ENCODE measurements around the gene CIB2.

Gene CIB2

DNA sequence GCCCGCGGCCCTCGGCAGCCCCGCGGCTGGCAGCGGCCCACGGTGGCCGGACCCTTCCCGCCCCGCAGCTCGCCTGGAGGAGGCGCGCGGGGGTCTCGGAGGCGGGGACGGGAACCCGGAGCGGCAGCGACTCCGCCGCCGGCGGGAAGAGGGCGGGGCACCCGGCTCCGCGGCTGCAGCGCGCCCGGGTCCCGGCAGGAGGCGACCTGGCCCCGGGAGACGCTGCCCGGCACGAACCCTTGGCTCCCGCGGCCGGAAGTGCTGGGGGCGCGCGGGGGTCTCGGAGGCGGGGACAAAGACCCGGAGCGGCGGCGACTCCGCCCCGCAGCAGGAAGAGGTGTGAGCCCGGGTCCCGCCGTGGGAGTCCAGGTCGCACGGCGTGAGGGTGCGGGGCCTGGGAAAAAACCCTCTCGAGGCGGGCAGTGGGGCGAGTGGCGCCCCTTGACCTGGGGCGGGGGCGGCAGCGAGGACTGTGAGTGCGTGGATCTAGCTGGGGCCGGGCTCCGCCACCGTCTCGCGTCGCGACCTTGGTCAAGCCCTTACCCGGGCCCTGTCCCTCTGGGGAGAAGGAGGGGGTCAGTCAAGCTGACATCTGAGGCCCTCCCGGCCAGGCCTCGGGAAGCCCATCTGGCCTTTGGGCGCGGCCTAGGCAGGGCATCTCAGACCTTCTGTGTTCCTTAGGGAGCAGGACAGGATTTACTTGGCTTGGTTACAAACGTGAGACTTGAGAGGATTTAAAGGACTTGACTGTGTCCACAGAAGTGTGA lies at the start of gene CIB2:
TSS of gene CIB2 (minus strand) at position 151 of the 767 bp plus-strand sequence. CDS start 230 bp downstream, outside the sequence.
- TF ChIP-seq, protein P1, sequence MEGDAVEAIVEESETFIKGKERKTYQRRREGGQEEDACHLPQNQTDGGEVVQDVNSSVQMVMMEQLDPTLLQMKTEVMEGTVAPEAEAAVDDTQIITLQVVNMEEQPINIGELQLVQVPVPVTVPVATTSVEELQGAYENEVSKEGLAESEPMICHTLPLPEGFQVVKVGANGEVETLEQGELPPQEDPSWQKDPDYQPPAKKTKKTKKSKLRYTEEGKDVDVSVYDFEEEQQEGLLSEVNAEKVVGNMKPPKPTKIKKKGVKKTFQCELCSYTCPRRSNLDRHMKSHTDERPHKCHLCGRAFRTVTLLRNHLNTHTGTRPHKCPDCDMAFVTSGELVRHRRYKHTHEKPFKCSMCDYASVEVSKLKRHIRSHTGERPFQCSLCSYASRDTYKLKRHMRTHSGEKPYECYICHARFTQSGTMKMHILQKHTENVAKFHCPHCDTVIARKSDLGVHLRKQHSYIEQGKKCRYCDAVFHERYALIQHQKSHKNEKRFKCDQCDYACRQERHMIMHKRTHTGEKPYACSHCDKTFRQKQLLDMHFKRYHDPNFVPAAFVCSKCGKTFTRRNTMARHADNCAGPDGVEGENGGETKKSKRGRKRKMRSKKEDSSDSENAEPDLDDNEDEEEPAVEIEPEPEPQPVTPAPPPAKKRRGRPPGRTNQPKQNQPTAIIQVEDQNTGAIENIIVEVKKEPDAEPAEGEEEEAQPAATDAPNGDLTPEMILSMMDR (IDR thresholded peaks at IDR 0.05; ENCODE audit: low read depth, low read length): peak; percentile 75
- Histone ChIP-seq H3K9me3 (ENCODE audit: severe bottlenecking) (no peaks in the 10 kb centered on the region), H3K4me3 (ENCODE audit: low read depth, low read length) (peak within 1 kb of the TSS; percentile 81), H3K27ac (peak within 1 kb of the TSS; percentile 89), H3K36me3 (peaks cover 2% of the 10 kb centered on the region), H3K27me3 (ENCODE audit: insufficient read depth, low read depth, severe bottlenecking) (no peaks in the 10 kb centered on the region)
- peak; percentile 89 for DNase-seq

DNA sequence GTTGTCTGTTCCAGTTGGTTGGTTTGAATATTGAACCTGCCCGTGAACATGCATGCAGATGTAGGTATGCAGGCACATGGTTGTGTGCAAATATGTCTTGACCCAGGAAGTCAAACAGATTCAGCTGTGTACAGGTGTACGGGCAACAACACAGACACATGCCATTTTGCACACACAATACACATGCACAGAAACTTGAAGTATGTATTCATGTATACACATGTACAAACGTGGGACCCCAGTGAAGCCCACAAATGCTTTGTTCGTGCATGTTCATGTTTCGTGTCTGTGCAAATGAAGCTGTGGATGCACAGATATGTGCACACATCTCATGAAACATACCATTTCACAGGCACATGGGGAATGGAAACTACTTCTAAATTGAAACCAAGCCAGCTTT lies 48.7 kb upstream of the CIB2 start:
- TF ChIP-seq, protein P1 (IDR thresholded peaks at IDR 0.05; ENCODE audit: low read depth, low read length): no peak
- H3K36me3 ChIP-seq: no peaks in the 10 kb centered on the region
- no peaks in the 10 kb centered on the region for H3K27me3 ChIP-seq (ENCODE audit: insufficient read depth, low read depth, severe bottlenecking)
- no peaks in the 10 kb centered on the region for H3K9me3 ChIP-seq (ENCODE audit: severe bottlenecking)
- DNase-seq: no peak
- H3K4me3 ChIP-seq (ENCODE audit: low read depth, low read length): no peak overlapping the region
- H3K27ac ChIP-seq: no peak overlapping the region

DNA sequence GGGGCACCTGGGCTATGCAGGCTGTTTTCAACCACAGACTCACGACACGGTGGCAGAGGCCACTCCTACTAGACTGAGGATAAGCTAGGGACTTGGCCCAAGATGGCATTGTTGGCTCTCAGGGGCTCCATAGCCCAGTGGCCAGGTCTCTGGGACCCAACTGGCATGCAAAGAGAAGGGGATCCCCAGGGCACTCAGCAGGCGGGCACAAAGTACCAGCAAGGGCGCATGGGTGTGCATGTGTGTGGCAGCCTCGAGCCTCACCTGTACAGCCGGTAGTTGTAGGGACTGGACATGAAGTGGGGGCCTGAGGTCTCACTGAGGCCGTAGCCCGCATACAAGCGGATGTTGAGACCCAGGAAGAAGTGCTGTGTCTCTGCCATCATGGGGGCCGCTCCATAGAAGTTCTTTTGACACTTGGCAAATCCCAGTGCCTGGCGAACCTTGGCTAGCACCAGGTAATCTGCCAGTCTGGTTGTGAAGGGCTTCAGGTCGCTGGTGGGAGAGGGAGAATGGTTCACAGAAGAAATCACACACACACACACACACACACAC lies 48.1 kb upstream of the CIB2 start:
- TF ChIP-seq, protein P1 (IDR thresholded peaks at IDR 0.05; ENCODE audit: low read depth, low read length): no peak
- Histone ChIP-seq H3K27ac (no peak overlapping the region), H3K4me3 (ENCODE audit: low read depth, low read length) (no peak overlapping the region)

DNA sequence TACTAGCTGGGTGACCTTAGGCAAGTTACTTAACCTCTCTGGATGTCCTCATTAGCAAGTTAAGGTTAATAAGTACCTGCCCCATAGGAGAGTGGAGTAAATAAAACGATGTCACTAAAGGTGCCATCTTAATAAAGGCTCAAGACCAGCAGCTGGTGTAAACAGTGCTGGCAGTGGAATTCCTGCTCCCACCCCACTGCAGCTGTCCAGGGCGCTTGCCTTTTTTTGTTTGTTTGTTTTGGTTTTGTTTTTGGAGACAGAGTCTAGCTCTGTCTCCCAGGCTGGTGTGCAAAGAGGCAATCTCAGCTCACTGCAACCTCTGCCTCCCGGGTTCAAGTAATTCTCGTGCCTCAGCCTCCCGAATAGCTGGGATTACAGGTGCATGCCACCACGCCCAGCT lies 46.8 kb upstream of the CIB2 start:
- Histone ChIP-seq H3K4me3 (ENCODE audit: low read depth, low read length) (no peak overlapping the region), H3K27ac (no peak overlapping the region), H3K9me3 (ENCODE audit: severe bottlenecking) (no peaks in the 10 kb centered on the region), H3K36me3 (no peaks in the 10 kb centered on the region), H3K27me3 (ENCODE audit: insufficient read depth, low read depth, severe bottlenecking) (no peaks in the 10 kb centered on the region)
- TF ChIP-seq, protein P1 (IDR thresholded peaks at IDR 0.05; ENCODE audit: low read depth, low read length): no peak
- no peak for DNase-seq

More for the DNA sequence above, 48.1 kb upstream of the CIB2 start:
- H3K27me3 ChIP-seq (ENCODE audit: insufficient read depth, low read depth, severe bottlenecking): no peaks in the 10 kb centered on the region
- no peaks in the 10 kb centered on the region for H3K9me3 ChIP-seq (ENCODE audit: severe bottlenecking)
- no peak for DNase-seq
- no peaks in the 10 kb centered on the region for H3K36me3 ChIP-seq

DNA sequence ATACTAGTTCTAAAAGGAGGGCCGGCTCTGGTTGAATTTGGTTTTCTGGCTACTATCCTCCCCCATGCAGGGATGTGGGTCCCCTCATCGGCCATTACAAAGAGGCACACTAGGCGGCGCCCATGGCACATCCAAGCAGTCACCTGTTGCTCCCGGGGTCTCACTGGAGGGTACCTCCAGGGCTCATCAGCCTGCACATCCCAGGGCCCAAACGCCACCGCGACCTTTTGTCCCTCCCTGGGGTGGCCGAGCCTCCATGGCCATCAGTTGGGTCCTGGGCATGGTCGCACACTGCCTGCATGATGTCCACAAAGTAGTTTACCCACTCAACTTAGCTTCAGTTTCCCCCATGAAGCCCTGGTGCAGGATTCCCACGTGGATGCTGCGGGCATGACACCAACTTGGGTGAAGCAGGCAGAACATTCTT lies 46.2 kb upstream of the CIB2 start:
- H3K9me3 ChIP-seq (ENCODE audit: severe bottlenecking): no peaks in the 10 kb centered on the region
- DNase-seq: peak; percentile 59
- TF ChIP-seq, protein P1 (IDR thresholded peaks at IDR 0.05; ENCODE audit: low read depth, low read length): peak; percentile 91
- no peaks in the 10 kb centered on the region for H3K27me3 ChIP-seq (ENCODE audit: insufficient read depth, low read depth, severe bottlenecking)
- H3K27ac ChIP-seq: no peak overlapping the region
- H3K4me3 ChIP-seq (ENCODE audit: low read depth, low read length): no peak overlapping the region
- H3K36me3 ChIP-seq: peaks cover 1% of the 10 kb centered on the region
